OCI-LY1 (cell line): ENCODE results near the gene ROPN1L.

Source experiments
- EZH2 ChIP-seq: fragments of 200-600 bp; sonication (generic), shearing (Covaris generic); IDR thresholded peaks from 2 replicates; pipeline ENCODE4 v1.8.0; 2017; ENCODE audit warnings: borderline replicate concordance, mixed run types, mild to moderate bottlenecking, antibody characterized with exemption, low read length, moderate library complexity, mixed read lengths
- TF ChIP-seq, protein P1 (sequence below): fragments of 200-600 bp; sonication (generic), shearing (Covaris generic); IDR thresholded peaks from 2 replicates; pipeline ENCODE4 v1.5.1; 2017; ENCODE audit warnings: mild to moderate bottlenecking, antibody characterized with exemption, low read length, moderate library complexity, mixed read lengths

DNA sequence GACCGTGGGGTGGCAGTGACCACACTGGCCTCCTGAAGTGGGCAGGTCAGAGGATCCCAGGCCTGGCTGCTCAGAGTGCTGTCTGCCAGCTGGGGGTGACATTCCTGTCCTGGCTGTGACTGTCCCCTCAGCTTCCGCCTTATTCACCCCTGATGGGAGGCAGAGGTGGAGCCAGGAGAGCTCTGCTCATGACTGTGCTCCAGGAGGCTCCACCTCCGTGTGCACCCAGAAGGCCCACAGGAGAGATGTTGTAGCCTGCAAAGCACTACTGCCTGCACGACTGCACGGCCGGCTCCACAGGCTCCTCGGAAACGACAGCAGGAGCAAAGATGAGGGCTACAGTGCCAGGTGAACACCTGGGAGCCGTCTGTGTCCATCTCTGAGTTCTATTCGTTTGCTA, 60.9 kb downstream of the ROPN1L start:
- TF ChIP-seq, protein P1, sequence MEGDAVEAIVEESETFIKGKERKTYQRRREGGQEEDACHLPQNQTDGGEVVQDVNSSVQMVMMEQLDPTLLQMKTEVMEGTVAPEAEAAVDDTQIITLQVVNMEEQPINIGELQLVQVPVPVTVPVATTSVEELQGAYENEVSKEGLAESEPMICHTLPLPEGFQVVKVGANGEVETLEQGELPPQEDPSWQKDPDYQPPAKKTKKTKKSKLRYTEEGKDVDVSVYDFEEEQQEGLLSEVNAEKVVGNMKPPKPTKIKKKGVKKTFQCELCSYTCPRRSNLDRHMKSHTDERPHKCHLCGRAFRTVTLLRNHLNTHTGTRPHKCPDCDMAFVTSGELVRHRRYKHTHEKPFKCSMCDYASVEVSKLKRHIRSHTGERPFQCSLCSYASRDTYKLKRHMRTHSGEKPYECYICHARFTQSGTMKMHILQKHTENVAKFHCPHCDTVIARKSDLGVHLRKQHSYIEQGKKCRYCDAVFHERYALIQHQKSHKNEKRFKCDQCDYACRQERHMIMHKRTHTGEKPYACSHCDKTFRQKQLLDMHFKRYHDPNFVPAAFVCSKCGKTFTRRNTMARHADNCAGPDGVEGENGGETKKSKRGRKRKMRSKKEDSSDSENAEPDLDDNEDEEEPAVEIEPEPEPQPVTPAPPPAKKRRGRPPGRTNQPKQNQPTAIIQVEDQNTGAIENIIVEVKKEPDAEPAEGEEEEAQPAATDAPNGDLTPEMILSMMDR = no peak
- no peak for TF ChIP-seq EZH2
